Endothelial cell of umbilical vein (primary cell): ENCODE data around the gene TMEM107. TPM values are rescaled to one million over a fixed set of nuclear protein-coding genes. Genes with fewer than 3 reads are reported as not detected.
A peak's percentile ranks its signal among the peaks of the same experiment; 100 is the strongest.

Source experiments
- BruUV-seq: library from RNA; stranded (reverse); fragments of 400-500 nt; replicated peaks from 2 replicates; lab custom pipeline; 2021; lab: Mats Ljungman, UMichigan
- CTCF ChIA-PET: fragments of 300-600, 350-600 bp; sonication (Branson Sonifier 250); formaldehyde crosslinking; loops from one replicate; lab custom pipeline; 2021; ENCODE audit warnings: antibody characterized with exemption, inconsistent platforms; lab: Charles Lee
- POLR2A ChIA-PET: fragments of 300-600, 350-600 bp; sonication (Branson Sonifier 250); formaldehyde crosslinking; loops from one replicate; lab custom pipeline; 2021; ENCODE audit warnings: antibody characterized with exemption, inconsistent platforms; lab: Charles Lee
- DNase-seq: peaks from one replicate; pipeline ENCODE4 v3.0.0-alpha.2; 2011; ENCODE audit warnings: low read depth, low spot score
- FAIRE-seq: peaks from 2 replicates; lab custom pipeline; 2011; peaks lifted over from hg19 to GRCh38; lab: Jason Lieb, UNC
- H2AFZ ChIP-seq: 2 replicates; pipeline ENCODE4 v1.6.0; 2012; ENCODE audit warnings: low read depth, low read length, control low read depth, inconsistent platforms
- H3K27ac ChIP-seq: 2 replicates; pipeline ENCODE4 v1.5.1; 2011; ENCODE audit warnings: low read depth, mild to moderate bottlenecking, control low read depth, low read length, moderate library complexity; ENCODE audit not compliant: insufficient read depth
- H3K27me3 ChIP-seq, 2 experiments: 2 replicates each; pipeline versions ENCODE4 v1.6.0 to v1.6.1; 2011; ENCODE audit warnings: low read length in 2 of 2, mixed read lengths in 1 of 2; ENCODE audit not compliant: control insufficient read depth in 2 of 2, insufficient read depth in 2 of 2
- H3K36me3 ChIP-seq, 2 experiments: 2 replicates in 1 of 2; 3 replicates in 1 of 2; pipeline ENCODE4 v1.5.1; 2011; ENCODE audit warnings: low read length in 2 of 2, mild to moderate bottlenecking in 1 of 2, moderate library complexity in 1 of 2; ENCODE audit not compliant: control insufficient read depth in 2 of 2, insufficient read depth in 2 of 2; ENCODE audit errors: extremely low read depth in 1 of 2
- H3K4me1 ChIP-seq: 3 replicates; pipeline ENCODE4 v1.5.1; 2011; ENCODE audit warnings: mild to moderate bottlenecking, low read length; ENCODE audit not compliant: control insufficient read depth, insufficient read depth; ENCODE audit errors: extremely low read depth
- H3K4me2 ChIP-seq: 2 replicates; pipeline ENCODE4 v1.6.1; 2011; ENCODE audit warnings: low read length, control low read depth, mixed read lengths; ENCODE audit not compliant: insufficient read depth
- H3K4me3 ChIP-seq, 3 experiments: fragments of 200-600 bp in 1 of 3; sonication (generic), shearing (Covaris generic) in 1 of 3; replicated peaks in 1 of 3; 2 replicates each; pipeline ENCODE4 v1.5.1; 2011 to 2016; ENCODE audit warnings: control low read depth in 3 of 3, low read length in 3 of 3, mild to moderate bottlenecking in 2 of 3, inconsistent platforms in 1 of 3, low read depth in 1 of 3, moderate library complexity in 1 of 3; ENCODE audit not compliant: insufficient read depth in 1 of 3
- H3K79me2 ChIP-seq: 2 replicates; pipeline ENCODE4 v1.6.0; 2012; ENCODE audit warnings: low read length, inconsistent platforms; ENCODE audit not compliant: control insufficient read depth, insufficient read depth
- H3K9ac ChIP-seq: replicated peaks from 2 replicates; pipeline ENCODE3; 2011; ENCODE audit warnings: low read length, control low read depth; ENCODE audit not compliant: insufficient read depth; ENCODE audit errors: extremely low read depth
- H3K9me1 ChIP-seq: replicated peaks from 3 replicates; pipeline ENCODE4 v1.6.0; 2011; ENCODE audit warnings: mild to moderate bottlenecking, low read length; ENCODE audit not compliant: control insufficient read depth, insufficient read depth; ENCODE audit errors: extremely low read depth
- H3K9me3 ChIP-seq: replicated peaks from 2 replicates; pipeline ENCODE4 v1.5.1; 2012; ENCODE audit warnings: low read length, inconsistent platforms; ENCODE audit not compliant: control insufficient read depth, insufficient read depth
- H4K20me1 ChIP-seq: replicated peaks from 2 replicates; pipeline ENCODE3; 2011; ENCODE audit warnings: mild to moderate bottlenecking, low read length; ENCODE audit not compliant: control insufficient read depth, insufficient read depth; ENCODE audit errors: extremely low read depth
- EZH2 ChIP-seq: IDR thresholded peaks from 2 replicates; pipeline ENCODE4 v1.6.1; 2012; ENCODE audit warnings: borderline replicate concordance, low read depth, mild to moderate bottlenecking, moderate library complexity, low read length, inconsistent platforms; ENCODE audit not compliant: severe bottlenecking
- FOS ChIP-seq: IDR thresholded peaks from 2 replicates; pipeline ENCODE4 v1.6.1; 2011; ENCODE audit warnings: mild to moderate bottlenecking, low read length, moderate library complexity, borderline replicate concordance; ENCODE audit not compliant: insufficient read depth
- GATA2 ChIP-seq: IDR thresholded peaks from 2 replicates; pipeline ENCODE4 v1.7.0; 2011; ENCODE audit warnings: low read depth, mild to moderate bottlenecking, moderate library complexity, mixed read lengths, low read length; ENCODE audit not compliant: insufficient read length, insufficient read depth
- JUN ChIP-seq: IDR thresholded peaks from 2 replicates; pipeline ENCODE4 v1.6.1; 2011; ENCODE audit warnings: borderline replicate concordance, low read depth; ENCODE audit not compliant: insufficient read length, insufficient read depth
- MAX ChIP-seq: IDR thresholded peaks from 2 replicates; pipeline ENCODE4 v1.6.1; 2011; ENCODE audit not compliant: insufficient read depth, insufficient read length
- MYC ChIP-seq: IDR thresholded peaks from one replicate; pipeline ENCODE4 v1.6.1; 2011; ENCODE audit warnings: mild to moderate bottlenecking, low read depth, low read length
- POLR2A ChIP-seq: IDR thresholded peaks from 2 replicates; pipeline ENCODE4 v1.6.1; 2012; ENCODE audit warnings: low read depth, mild to moderate bottlenecking, control low read depth, low read length
- POLR2AphosphoS5 ChIP-seq: IDR thresholded peaks from 2 replicates; pipeline ENCODE4 v1.6.1; 2012; ENCODE audit warnings: low read depth, mild to moderate bottlenecking, control low read depth, low read length, moderate library complexity; ENCODE audit not compliant: insufficient read depth
- dilution Hi-C: fragments of 300-500 bp; cut with MboI; formaldehyde crosslinking; loops from one replicate; pipeline ENCODE4 v1.15.0; 2019; ENCODE audit warnings: low sequenced_read_pairs; ENCODE audit not compliant: extremely low pct_ligation_motif_present
- intact Hi-C: fragments of 100-400 bp; cut with micrococcal nuclease; formaldehyde crosslinking; loops from one replicate; pipeline ENCODE4 v1.10.0; 2022
- polyA plus RNA-seq, 4 experiments: library from polyadenylated mRNA; depleted of rRNA in 3 of 4; stranded (reverse) in 3 of 4; unstranded in 1 of 4; fragments of >200 nt; gene quantifications; 2 replicates each; pipeline versions ENCODE4 v1.2.1 to v1.2.3, GENCODE V29; 2011 to 2012; ENCODE audit warnings: missing spikeins in 1 of 4
- total RNA-seq: library from RNA; stranded (reverse); gene quantifications from 2 replicates; pipeline ENCODE4 v1.2.3, GENCODE V29; 2021
- TF ChIP-seq, protein P1 (sequence below), 2 donors: IDR thresholded peaks; 1 replicate in 1 of 2; 2 replicates in 1 of 2; pipeline ENCODE4 v1.5.1; 2011; ENCODE audit warnings: low read length in 2 of 2, mild to moderate bottlenecking in 2 of 2, moderate library complexity in 2 of 2, control low read depth in 1 of 2, inconsistent platforms in 1 of 2, low read depth in 1 of 2; ENCODE audit not compliant: insufficient read depth in 1 of 2; ENCODE audit errors: extremely low read depth in 1 of 2

TMEM107 gene
- total and polyA plus RNA-seq, 2 donors (not counting 3 experiments of a cell fraction or from before 2014, with no cell fraction given), result 20.4 to 31.6 TPM

GRCh38 chr17:8154608-8155155 lies 21.5 kb downstream of the TMEM107 start:
- peak overlapping the region; percentile 9 for H3K4me2 ChIP-seq
- ChIA-PET CTCF (interaction anchor here (0.6 to 2.0 kb wide), 4 partner anchors 13 to 36 kb away, joined by 3 to 11 read pairs (median 3); no protein-coding TSS in a partner anchor), POLR2A (interaction anchor here (1.8 kb wide), 1 partner anchor 19 kb away, joined by 17 read pairs; no protein-coding TSS in a partner anchor)
- peaks cover 0 to 6% of the 10 kb centered on the region in 2 experiments for H3K36me3 ChIP-seq
- FAIRE-seq, result no peak
- BruUV-seq, result no TSS peak
- intact Hi-C loops (loop anchor here (1.0 kb wide), 2 partner anchors 35 to 267 kb away; no protein-coding TSS in a partner anchor), dilution Hi-C loops (no loop called here)
- no peaks in the 10 kb centered on the region for H3K27me3 ChIP-seq
- no peak for DNase-seq
- TF ChIP-seq GATA2, result no peak
- no peak for TF ChIP-seq JUN
- no peak for TF ChIP-seq MAX
- H3K79me2 ChIP-seq, result peaks cover 8% of the 10 kb centered on the region
- no peaks in the 10 kb centered on the region for H3K9me3 ChIP-seq
- H3K27ac ChIP-seq, result peak overlapping the region; percentile 99
- peaks cover 48% of the 10 kb centered on the region for H3K4me1 ChIP-seq
- no peak overlapping the region for H2AFZ ChIP-seq
- peak overlapping the region; percentile 68 for H3K9ac ChIP-seq
- no peak overlapping the region for H3K4me3 ChIP-seq
- H3K9me1 ChIP-seq, result no peaks in the 10 kb centered on the region
- H4K20me1 ChIP-seq, result no peaks in the 10 kb centered on the region

DNA sequence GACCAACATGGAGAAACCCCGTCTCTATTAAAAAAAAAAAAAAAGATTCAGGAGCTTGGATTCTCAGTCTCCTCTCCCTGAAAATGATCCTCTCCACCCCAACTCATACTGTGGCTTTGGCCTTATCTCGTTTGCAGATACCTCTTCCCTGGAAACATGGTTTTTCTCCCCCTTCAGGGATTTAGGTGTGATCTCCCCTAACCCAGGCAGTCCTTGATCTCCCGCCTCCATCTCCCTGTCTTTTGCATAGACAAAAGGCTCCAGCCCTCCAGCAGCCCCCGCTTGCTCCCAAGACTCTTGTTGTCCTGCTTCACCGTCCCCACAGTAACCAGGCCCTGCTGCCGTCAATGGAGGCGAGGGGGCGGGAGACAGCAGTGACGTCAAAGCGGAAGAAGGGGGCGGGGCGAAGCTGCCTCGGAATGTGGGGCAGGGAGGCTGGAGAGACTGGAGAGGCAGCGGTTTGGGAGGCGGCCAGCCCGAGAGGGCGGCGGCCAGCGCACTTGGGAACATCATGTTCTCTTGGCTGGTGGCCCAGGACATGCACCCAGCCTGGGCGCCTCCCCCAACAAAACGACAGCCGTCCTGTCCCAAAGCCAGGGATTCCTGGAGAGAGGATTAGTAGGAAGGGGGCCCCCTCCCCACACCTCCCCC lies 22.1 kb downstream of the TMEM107 start:
- Histone ChIP-seq H3K9me1 (no peaks in the 10 kb centered on the region), H3K4me2 (peak overlapping the region; percentile 59), H3K36me3 (peaks cover 0 to 12% of the 10 kb centered on the region in 2 experiments), H3K27me3 (no peaks in the 10 kb centered on the region), H3K4me3 (peak overlapping the region in 1 of 3 experiments; percentile 24), H3K9me3 (no peaks in the 10 kb centered on the region), H3K9ac (peak overlapping the region; percentile 96), H4K20me1 (no peaks in the 10 kb centered on the region), H3K27ac (peak overlapping the region; percentile 99), H3K79me2 (peaks cover 5% of the 10 kb centered on the region), H3K4me1 (peaks cover 48% of the 10 kb centered on the region), H2AFZ (no peak overlapping the region)
- CTCF ChIA-PET, result interaction anchor here (0.7 to 2.0 kb wide), 6 partner anchors 13 to 94 kb away, joined by 3 to 11 read pairs (median 3); partner anchors contain the start of gene ALOXE3
- peak; percentile 92 for FAIRE-seq
- dilution Hi-C loops, result no loop called here
- intact Hi-C loops, result loop anchor here (1.0 kb wide), 2 partner anchors 35 to 267 kb away; no protein-coding TSS in a partner anchor
- no TSS peak for BruUV-seq
- no peak for TF ChIP-seq JUN
- TF ChIP-seq POLR2AphosphoS5, result peak; percentile 90
- no peak for TF ChIP-seq FOS
- TF ChIP-seq MAX, result peak; percentile 37
- no peak for TF ChIP-seq EZH2
- peak; percentile 64 for TF ChIP-seq POLR2A
- TF ChIP-seq, protein P1, sequence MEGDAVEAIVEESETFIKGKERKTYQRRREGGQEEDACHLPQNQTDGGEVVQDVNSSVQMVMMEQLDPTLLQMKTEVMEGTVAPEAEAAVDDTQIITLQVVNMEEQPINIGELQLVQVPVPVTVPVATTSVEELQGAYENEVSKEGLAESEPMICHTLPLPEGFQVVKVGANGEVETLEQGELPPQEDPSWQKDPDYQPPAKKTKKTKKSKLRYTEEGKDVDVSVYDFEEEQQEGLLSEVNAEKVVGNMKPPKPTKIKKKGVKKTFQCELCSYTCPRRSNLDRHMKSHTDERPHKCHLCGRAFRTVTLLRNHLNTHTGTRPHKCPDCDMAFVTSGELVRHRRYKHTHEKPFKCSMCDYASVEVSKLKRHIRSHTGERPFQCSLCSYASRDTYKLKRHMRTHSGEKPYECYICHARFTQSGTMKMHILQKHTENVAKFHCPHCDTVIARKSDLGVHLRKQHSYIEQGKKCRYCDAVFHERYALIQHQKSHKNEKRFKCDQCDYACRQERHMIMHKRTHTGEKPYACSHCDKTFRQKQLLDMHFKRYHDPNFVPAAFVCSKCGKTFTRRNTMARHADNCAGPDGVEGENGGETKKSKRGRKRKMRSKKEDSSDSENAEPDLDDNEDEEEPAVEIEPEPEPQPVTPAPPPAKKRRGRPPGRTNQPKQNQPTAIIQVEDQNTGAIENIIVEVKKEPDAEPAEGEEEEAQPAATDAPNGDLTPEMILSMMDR (IDR thresholded peaks at IDR 0.05; ENCODE audit: extremely low read depth in 1 of 2, insufficient read depth in 1 of 2, low read depth in 1 of 2, low read length in 2 of 2), result no peak
- TF ChIP-seq MYC, result no peak
- TF ChIP-seq GATA2, result no peak
- POLR2A ChIA-PET, result interaction anchor here (0.6 to 1.8 kb wide), 3 partner anchors 16 to 146 kb away, joined by 3 to 17 read pairs (median 3); no protein-coding TSS in a partner anchor
- peak; percentile 98 for DNase-seq
